Thyroid gland (tissue), 4 donors: ENCODE measurements around the gene HOXB2. TPM values are rescaled to one million over a fixed set of nuclear protein-coding genes. Genes with fewer than 3 reads are reported as not detected.
A peak's percentile ranks its signal among the peaks of the same experiment; 100 is the strongest.

ENCODE experiments used
- DNase-seq, 2 donors: peaks; one replicate each; pipeline ENCODE4 v3.0.0-alpha.2; 2019
- H3K27ac ChIP-seq, 3 donors: fragments of 200-600 bp; sonication (generic); 1 replicate in 2 of 3; 2 replicates in 1 of 3; pipeline ENCODE4 v1.5.1; 2016 to 2019; ENCODE audit warnings: mild to moderate bottlenecking in 1 of 3, moderate library complexity in 1 of 3
- H3K27me3 ChIP-seq: fragments of 200-600 bp; sonication (generic); one replicate; pipeline ENCODE4 v1.5.1; 2019
- H3K36me3 ChIP-seq, 2 donors: fragments of 200-600 bp; sonication (generic); one replicate each; pipeline ENCODE4 v1.5.1; 2016 to 2019
- H3K4me1 ChIP-seq, 2 donors: fragments of 200-600 bp; sonication (generic); one replicate each; pipeline ENCODE4 v1.5.1; 2017 to 2019
- H3K4me3 ChIP-seq, 3 donors: fragments of 200-600 bp; sonication (generic); replicated peaks in 1 of 3; 1 replicate in 2 of 3; 2 replicates in 1 of 3; pipeline ENCODE4 v1.5.1; 2016; ENCODE audit warnings: mild to moderate bottlenecking in 1 of 3
- H3K9me3 ChIP-seq: fragments of 200-600 bp; sonication (generic); one replicate; pipeline ENCODE4 v1.5.1; 2017
- POLR2A ChIP-seq, 2 donors: fragments of 450-650 bp; IDR thresholded peaks; one replicate each; pipeline ENCODE4 v1.6.1; 2017; ENCODE audit warnings: antibody characterized with exemption in 2 of 2, mild to moderate bottlenecking in 2 of 2, moderate library complexity in 1 of 2
- WGBS, 2 donors: methylation state at CpG; one replicate each; pipeline ENCODE4 v1.1.5; 2017; 5-methylcytosine and 5-hydroxymethylcytosine counted together
- intact Hi-C: fragments of 100-400 bp; cut with DNase I; formaldehyde crosslinking; loops from one replicate; pipeline ENCODE4 v1.15.1; 2023
- total RNA-seq, 4 donors: library from RNA; depleted of rRNA; stranded (reverse); fragments of >200 nt; gene quantifications; one replicate each; pipeline ENCODE4 v1.2.3, GENCODE V29; 2016
- TF ChIP-seq, protein P1 (sequence below), 6 experiments: fragments of 200-600 bp in 3 of 6; fragments of 450-650 bp in 3 of 6; sonication (generic) in 3 of 6; IDR thresholded peaks; one replicate each; pipeline ENCODE4 v1.5.1; 2016 to 2019; ENCODE audit warnings: antibody characterized with exemption in 6 of 6, mild to moderate bottlenecking in 2 of 6, inconsistent platforms in 1 of 6, moderate library complexity in 1 of 6

The HOXB2 gene
- total RNA-seq, 4 donors from 2014 or later = 2.6 to 9.4 (median 5.2) TPM

DNA sequence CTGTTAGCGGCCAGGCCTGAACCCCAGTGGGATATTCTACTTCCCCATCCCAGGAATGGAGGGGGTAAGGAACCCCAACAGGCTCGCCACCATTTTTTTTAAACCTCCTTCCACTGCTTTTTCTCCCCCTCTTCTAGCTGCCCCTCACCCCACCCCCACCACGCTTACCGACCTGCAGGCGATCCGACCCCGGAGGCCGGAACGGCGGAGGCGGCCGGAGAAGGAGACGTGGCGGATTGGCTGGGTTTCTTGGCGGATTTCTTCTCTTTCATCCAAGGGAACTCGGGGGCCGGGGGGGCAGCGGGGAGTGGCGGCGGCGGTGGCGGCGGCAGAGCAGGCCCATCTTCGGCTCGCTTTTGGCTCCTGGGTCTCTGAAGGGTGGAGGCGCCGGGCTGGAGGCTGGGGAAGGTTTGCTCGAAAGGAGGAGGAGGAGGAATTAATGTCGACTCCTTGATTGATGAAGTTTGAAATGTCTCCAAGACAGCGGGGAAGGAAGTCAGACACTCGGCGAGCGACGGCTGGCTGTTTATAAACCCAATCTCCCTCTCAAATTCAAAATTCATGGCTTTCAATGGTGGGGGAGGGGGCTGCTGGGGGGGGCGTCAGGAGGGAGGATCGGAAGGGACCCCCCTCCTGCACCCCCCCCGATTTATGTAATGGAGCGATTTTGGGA lies 424 bp downstream of the HOXB2 start:
- peak overlapping the region in 1 of 3 donors; percentile 32 for H3K4me3 ChIP-seq
- WGBS, 2 donors = 7 to 18% methylated on average over 37 to 38 of the region's 38 CpGs
- peaks cover 42% of the 10 kb centered on the region for H3K27me3 ChIP-seq
- TF ChIP-seq POLR2A (IDR thresholded peaks at IDR 0.05) = no peak
- TF ChIP-seq, protein P1, sequence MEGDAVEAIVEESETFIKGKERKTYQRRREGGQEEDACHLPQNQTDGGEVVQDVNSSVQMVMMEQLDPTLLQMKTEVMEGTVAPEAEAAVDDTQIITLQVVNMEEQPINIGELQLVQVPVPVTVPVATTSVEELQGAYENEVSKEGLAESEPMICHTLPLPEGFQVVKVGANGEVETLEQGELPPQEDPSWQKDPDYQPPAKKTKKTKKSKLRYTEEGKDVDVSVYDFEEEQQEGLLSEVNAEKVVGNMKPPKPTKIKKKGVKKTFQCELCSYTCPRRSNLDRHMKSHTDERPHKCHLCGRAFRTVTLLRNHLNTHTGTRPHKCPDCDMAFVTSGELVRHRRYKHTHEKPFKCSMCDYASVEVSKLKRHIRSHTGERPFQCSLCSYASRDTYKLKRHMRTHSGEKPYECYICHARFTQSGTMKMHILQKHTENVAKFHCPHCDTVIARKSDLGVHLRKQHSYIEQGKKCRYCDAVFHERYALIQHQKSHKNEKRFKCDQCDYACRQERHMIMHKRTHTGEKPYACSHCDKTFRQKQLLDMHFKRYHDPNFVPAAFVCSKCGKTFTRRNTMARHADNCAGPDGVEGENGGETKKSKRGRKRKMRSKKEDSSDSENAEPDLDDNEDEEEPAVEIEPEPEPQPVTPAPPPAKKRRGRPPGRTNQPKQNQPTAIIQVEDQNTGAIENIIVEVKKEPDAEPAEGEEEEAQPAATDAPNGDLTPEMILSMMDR (IDR thresholded peaks at IDR 0.05) = no peak
- intact Hi-C loops = no loop called here
- H3K9me3 ChIP-seq = no peaks in the 10 kb centered on the region
- peak; percentile 16 to 29 for DNase-seq
- peak overlapping the region; percentile 73 to 78 (median 74) for H3K27ac ChIP-seq
- no peaks in the 10 kb centered on the region for H3K36me3 ChIP-seq
- H3K4me1 ChIP-seq = no peaks in the 10 kb centered on the region

DNA sequence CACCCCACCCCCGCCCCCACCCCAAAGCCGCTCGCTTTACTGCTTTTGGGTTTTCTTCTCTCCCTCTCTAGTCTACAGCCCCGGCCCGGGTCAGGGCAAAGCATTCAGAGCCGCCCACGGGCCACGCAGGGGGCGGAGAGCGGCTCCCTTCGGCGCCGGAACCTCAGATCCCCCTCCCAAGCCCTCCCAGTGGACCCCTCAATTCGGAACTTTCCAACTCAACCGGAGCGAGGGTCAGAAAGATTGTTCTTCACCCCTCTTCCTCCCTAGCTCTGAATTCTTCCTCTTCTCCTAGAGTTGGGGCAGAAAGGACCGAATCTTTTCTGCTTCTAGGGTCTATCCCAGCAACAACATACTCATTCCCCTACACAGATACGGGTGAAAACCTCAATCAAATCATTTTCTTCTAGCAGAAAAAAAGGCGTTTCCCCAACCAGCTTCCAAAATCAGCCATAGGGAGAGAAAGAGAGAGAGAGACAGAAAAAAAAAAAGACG lies 1.0 kb downstream of the HOXB2 start:
- Histone ChIP-seq H3K4me3 (peak overlapping the region in 2 of 3 donors; percentile 13 to 32), H3K9me3 (no peaks in the 10 kb centered on the region), H3K27me3 (peaks cover 39% of the 10 kb centered on the region), H3K4me1 (no peaks in the 10 kb centered on the region), H3K36me3 (no peaks in the 10 kb centered on the region), H3K27ac (peak overlapping the region; percentile 73 to 78 (median 74))
- no peak for DNase-seq
- intact Hi-C loops = no loop called here
- 8% methylated on average over 20 of the region's 20 CpGs for WGBS, 2 donors
- no peak for TF ChIP-seq POLR2A (IDR thresholded peaks at IDR 0.05)
- TF ChIP-seq, protein P1 (IDR thresholded peaks at IDR 0.05) = no peak

DNA sequence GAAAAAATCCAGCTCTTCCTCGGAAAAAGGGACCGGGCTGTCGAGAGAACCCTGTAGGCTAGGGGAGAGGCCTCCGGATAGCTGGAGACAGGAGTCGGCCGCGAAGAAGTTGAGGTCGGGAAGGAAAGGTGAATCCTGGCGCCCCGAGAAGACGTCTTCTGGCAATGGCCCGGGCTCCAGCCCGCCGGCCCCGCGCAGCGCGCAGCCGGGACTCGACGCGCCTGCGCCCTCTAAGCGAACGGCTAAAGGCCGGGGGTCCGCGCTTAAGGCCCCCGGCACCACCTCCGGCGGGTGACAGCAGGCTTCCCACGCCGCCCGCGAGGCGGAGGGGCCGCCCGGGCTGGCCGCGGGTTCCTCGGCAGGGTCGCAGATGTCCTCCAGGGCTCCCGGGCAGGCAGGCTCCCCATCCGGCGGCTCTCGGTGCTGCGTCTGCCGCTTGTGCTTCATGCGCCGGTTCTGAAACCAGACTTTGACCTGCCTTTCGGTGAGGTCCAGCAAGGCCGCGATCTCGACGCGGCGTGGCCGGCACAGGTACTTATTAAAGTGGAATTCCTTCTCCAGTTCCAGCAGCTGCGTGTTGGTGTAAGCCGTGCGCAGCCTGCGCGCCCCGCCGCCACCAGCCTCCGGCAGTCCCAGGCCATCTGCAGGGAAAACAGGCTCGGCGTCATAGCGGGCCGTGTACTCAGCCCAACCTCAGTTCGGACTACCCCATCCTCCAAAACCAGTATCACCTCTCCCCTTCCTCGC lies 1.6 kb downstream of the HOXB2 start:
- Histone ChIP-seq H3K9me3 (no peaks in the 10 kb centered on the region), H3K4me1 (no peaks in the 10 kb centered on the region), H3K36me3 (no peaks in the 10 kb centered on the region), H3K27ac (peak overlapping the region; percentile 73 to 78 (median 74)), H3K27me3 (peaks cover 39% of the 10 kb centered on the region), H3K4me3 (peak overlapping the region in 2 of 3 donors; percentile 17 to 32)
- TF ChIP-seq, protein P1 (IDR thresholded peaks at IDR 0.05) = peak in 1 of 6 experiments; percentile 19
- TF ChIP-seq POLR2A (IDR thresholded peaks at IDR 0.05) = no peak
- 0 to 1% methylated on average over 15 to 18 of the region's 72 CpGs for WGBS, 2 donors
- intact Hi-C loops = no loop called here
- DNase-seq = peak; percentile 11 to 14

DNA sequence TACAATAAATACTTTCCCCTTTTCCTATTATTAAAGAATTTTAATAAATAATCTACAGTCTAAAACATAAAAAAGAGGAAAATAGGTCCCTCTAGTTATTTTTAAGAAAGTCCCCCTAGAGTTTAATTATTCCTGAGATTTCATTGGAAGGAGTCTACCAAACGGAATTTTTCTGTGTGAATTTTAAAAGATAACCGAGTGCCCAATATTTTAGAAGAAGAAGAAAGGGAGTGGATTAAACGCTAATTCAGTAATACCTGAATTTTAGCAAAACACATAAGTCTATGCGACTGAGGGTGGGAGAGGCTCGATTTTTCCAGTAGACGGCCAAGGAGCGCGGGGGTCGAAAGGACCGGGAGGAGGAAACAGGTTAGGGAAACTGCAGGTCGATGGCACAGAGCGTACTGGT lies 2.2 kb downstream of the HOXB2 start:
- H3K27me3 ChIP-seq = peaks cover 35% of the 10 kb centered on the region
- no peak for DNase-seq
- TF ChIP-seq, protein P1 (IDR thresholded peaks at IDR 0.05) = no peak
- no peak for TF ChIP-seq POLR2A (IDR thresholded peaks at IDR 0.05)
- 6 to 8% methylated on average over 12 of the region's 12 CpGs for WGBS, 2 donors
- H3K27ac ChIP-seq = peak overlapping the region; percentile 73 to 78 (median 74)
- intact Hi-C loops = no loop called here
- no peaks in the 10 kb centered on the region for H3K9me3 ChIP-seq
- H3K36me3 ChIP-seq = no peaks in the 10 kb centered on the region
- H3K4me3 ChIP-seq = peak overlapping the region in 2 of 3 donors; percentile 17 to 32
- no peaks in the 10 kb centered on the region for H3K4me1 ChIP-seq
